A172 (cell line): Measurements from ENCODE around the gene PRKG1. TPM values are rescaled to one million over a fixed set of nuclear protein-coding genes. Genes with fewer than 3 reads are reported as not detected.
"Not testable (repeated sequence)": the region's sequence is repeated elsewhere in the genome, so short reads cannot be mapped to it uniquely, and the experiment has no call there.

ENCODE experiments used
- DNase-seq: peaks from one replicate; pipeline ENCODE4 v3.0.0-alpha.2; 2015; ENCODE audit warnings: low spot score
- total RNA-seq: library from RNA; depleted of rRNA; stranded (reverse); fragments of >200 nt; shearing (Covaris generic); gene quantifications from 2 replicates; pipeline ENCODE4 v1.2.3, GENCODE V29; 2014

Gene PRKG1
- total RNA-seq, 1 experiment from 2014 or later = 0.22 TPM

GRCh38 chr10:51377932-51378599 is 303.8 kb downstream of the PRKG1 start:
- DNase-seq = no peak

GRCh38 chr10:51382181-51382580 is 307.9 kb downstream of the PRKG1 start:
- DNase-seq = no peak

- DNase-seq = no peak
Measured at GRCh38 chr10:51384971-51385370, 310.7 kb downstream of the PRKG1 start.

GRCh38 chr10:51386248-51386885 is 312.1 kb downstream of the PRKG1 start:
- DNase-seq = no peak

- DNase-seq = peak; percentile 8
Measured at GRCh38 chr10:51389415-51390321, 315.4 kb downstream of the PRKG1 start.

- DNase-seq = not testable (repeated sequence)
Measured at GRCh38 chr10:51393006-51393405, 318.7 kb downstream of the PRKG1 start.

GRCh38 chr10:51394039-51394438 is 319.8 kb downstream of the PRKG1 start:
- no peak for DNase-seq

GRCh38 chr10:51397244-51397643 is 323.0 kb downstream of the PRKG1 start:
- no peak for DNase-seq

GRCh38 chr10:51397695-51398094 is 323.4 kb downstream of the PRKG1 start:
- DNase-seq = no peak

GRCh38 chr10:51399840-51400239 is 325.6 kb downstream of the PRKG1 start:
- DNase-seq = no peak

- no peak for DNase-seq
Measured at GRCh38 chr10:51400392-51401096, 326.3 kb downstream of the PRKG1 start.

GRCh38 chr10:51403521-51403920 is 329.2 kb downstream of the PRKG1 start:
- no peak for DNase-seq

GRCh38 chr10:51405580-51406351 is 331.5 kb downstream of the PRKG1 start:
- DNase-seq = no peak

- no peak for DNase-seq
Measured at GRCh38 chr10:51406581-51406980, 332.3 kb downstream of the PRKG1 start.

GRCh38 chr10:51416494-51416893 is 342.2 kb downstream of the PRKG1 start:
- DNase-seq = no peak

- DNase-seq = no peak
Measured at GRCh38 chr10:51419196-51420093, 345.2 kb downstream of the PRKG1 start.

GRCh38 chr10:51421853-51422252 is 347.6 kb downstream of the PRKG1 start:
- DNase-seq = no peak

GRCh38 chr10:51422311-51423120 is 348.2 kb downstream of the PRKG1 start:
- peak; percentile 1 for DNase-seq

- no peak for DNase-seq
Measured at GRCh38 chr10:51423121-51423452, 348.8 kb downstream of the PRKG1 start.
